Colonic mucosa (tissue), 4 donors: ENCODE measurements around the gene SURF1. TPM values are rescaled to one million over a fixed set of nuclear protein-coding genes. Genes with fewer than 3 reads are reported as not detected.

Source experiments
- DNase-seq: peaks from one replicate; pipeline ENCODE4 v3.0.0-alpha.2; 2020
- H3K27ac ChIP-seq: fragments of 200-600 bp; one replicate; pipeline ENCODE4 v1.8.0; 2021
- H3K27me3 ChIP-seq: fragments of 200-600 bp; one replicate; pipeline ENCODE4 v1.8.0; 2021
- H3K36me3 ChIP-seq: fragments of 200-600 bp; one replicate; pipeline ENCODE4 v1.8.0; 2021
- H3K4me1 ChIP-seq: fragments of 200-600 bp; one replicate; pipeline ENCODE4 v1.8.0; 2021; ENCODE audit warnings: mild to moderate bottlenecking
- H3K4me3 ChIP-seq: fragments of 200-600 bp; one replicate; pipeline ENCODE4 v1.8.0; 2021
- H3K9ac ChIP-seq, 2 donors: one replicate each; pipeline ENCODE4 v1.7.0; 2013; ENCODE audit warnings: control low read depth in 2 of 2, low read depth in 2 of 2, low read length in 2 of 2
- H3K9me3 ChIP-seq: fragments of 200-600 bp; one replicate; pipeline ENCODE4 v1.8.0; 2021
- CTCF ChIP-seq: fragments of 200-600 bp; IDR thresholded peaks from one replicate; pipeline ENCODE4 v1.8.0; 2022; ENCODE audit warnings: antibody characterized with exemption, mild to moderate bottlenecking
- intact Hi-C: fragments of 100-400 bp; cut with DNase I; formaldehyde crosslinking; loops from one replicate; pipeline ENCODE4 v1.14.1; 2022
- total RNA-seq, 2 donors: library from RNA; stranded (reverse); fragmentation: NEBNext Ultra II Directional in 1 of 2; extraction: Animal tissue kit (Norgen Biotek cat#: 25700) in 1 of 2; gene quantifications; one replicate each; pipeline ENCODE4 v1.2.1, GENCODE V29; 2021
- donor health status: healthy.
- donor health status: DM: no; HTN: no; CAD: no.
- donor health status: DM: no; HTN: no; CAD: no.

The SURF1 gene
- total RNA-seq, 2 donors from 2014 or later, result 63.3 to 66.7 TPM

GRCh38 chr9:133346021-133346785 is 10.1 kb downstream of the SURF1 start:
- no peak for DNase-seq
- Histone ChIP-seq H3K36me3 (peaks cover 19% of the 10 kb centered on the region), H3K4me1 (peaks cover 7% of the 10 kb centered on the region), H3K9ac (peak overlapping the region; percentile 59 to 79), H3K27ac (peak overlapping the region; percentile 66), H3K27me3 (no peaks in the 10 kb centered on the region), H3K4me3 (peak overlapping the region; percentile 71), H3K9me3 (no peaks in the 10 kb centered on the region)
- no peak for TF ChIP-seq CTCF
- intact Hi-C loops, result no loop called here

- H3K4me3 ChIP-seq, result no peak overlapping the region
- no peaks in the 10 kb centered on the region for H3K27me3 ChIP-seq
- H3K9ac ChIP-seq, result no peak overlapping the region
- no peak overlapping the region for H3K27ac ChIP-seq
- TF ChIP-seq CTCF, result no peak
- intact Hi-C loops, result no loop called here
- no peaks in the 10 kb centered on the region for H3K9me3 ChIP-seq
- no peak for DNase-seq
- H3K36me3 ChIP-seq, result peaks cover 15% of the 10 kb centered on the region
- H3K4me1 ChIP-seq, result peaks cover 7% of the 10 kb centered on the region
Observed at GRCh38 chr9:133345596-133345995, 10.7 kb downstream of the SURF1 start.

- Histone ChIP-seq H3K27ac (no peak overlapping the region), H3K27me3 (no peaks in the 10 kb centered on the region), H3K36me3 (peaks cover 9% of the 10 kb centered on the region), H3K4me3 (no peak overlapping the region), H3K9me3 (no peaks in the 10 kb centered on the region), H3K9ac (no peak overlapping the region), H3K4me1 (peaks cover 7% of the 10 kb centered on the region)
- TF ChIP-seq CTCF, result no peak
- intact Hi-C loops, result no loop called here
- DNase-seq, result no peak
Observed at GRCh38 chr9:133344979-133345378, 11.3 kb downstream of the SURF1 start.

- no peak for DNase-seq
- Histone ChIP-seq H3K36me3 (peaks cover 5% of the 10 kb centered on the region), H3K27ac (no peak overlapping the region), H3K9ac (no peak overlapping the region), H3K4me3 (no peak overlapping the region), H3K4me1 (peaks cover 7% of the 10 kb centered on the region), H3K27me3 (no peaks in the 10 kb centered on the region), H3K9me3 (no peaks in the 10 kb centered on the region)
- intact Hi-C loops, result no loop called here
- TF ChIP-seq CTCF, result no peak
Observed at GRCh38 chr9:133344071-133344470, 12.2 kb downstream of the SURF1 start.

GRCh38 chr9:133342570-133342969 is 13.7 kb downstream of the SURF1 start:
- Histone ChIP-seq H3K4me3 (no peak overlapping the region), H3K27ac (no peak overlapping the region), H3K4me1 (peaks cover 7% of the 10 kb centered on the region), H3K27me3 (no peaks in the 10 kb centered on the region), H3K36me3 (peaks cover 5% of the 10 kb centered on the region), H3K9me3 (no peaks in the 10 kb centered on the region), H3K9ac (peak overlapping the region in 1 of 2 donors; percentile 12)
- intact Hi-C loops, result no loop called here
- no peak for DNase-seq
- TF ChIP-seq CTCF, result no peak
